ENCODE data around the gene EPHA6.

- TF ChIP-seq POLR2A (IDR thresholded peaks at IDR 0.05) (no peak), CTCF (IDR thresholded peaks at IDR 0.05) (no peak)
These were observed 897.3 kb downstream of the EPHA6 start for GRCh38 chr3:97711654-97712053.
